Stomach (tissue), 9 donors: Measurements from ENCODE around the gene NELFB. TPM values are rescaled to one million over a fixed set of nuclear protein-coding genes. Genes with fewer than 3 reads are reported as not detected.

Source experiments
- DNase-seq, 2 donors: peaks; one replicate each; pipeline versions ENCODE4 v3.0.0 to v3.0.0-alpha.2; 2013 to 2019
- H3K27ac ChIP-seq, 5 donors: fragments of 200-600 bp in 4 of 5; sonication (generic) in 4 of 5; one replicate each; pipeline ENCODE4 v1.5.1; 2013 to 2019; ENCODE audit warnings: mild to moderate bottlenecking in 1 of 5, moderate library complexity in 1 of 5
- H3K27me3 ChIP-seq, 3 donors: fragments of 200-600 bp; sonication (generic); one replicate each; pipeline ENCODE4 v1.5.1; 2017 to 2019; ENCODE audit warnings: mixed run types in 1 of 3
- H3K36me3 ChIP-seq, 4 donors: fragments of 200-600 bp; sonication (generic); 1 replicate in 3 of 4; 2 replicates in 1 of 4; pipeline ENCODE4 v1.5.1; 2016 to 2019
- H3K4me1 ChIP-seq, 4 donors: fragments of 200-600 bp; sonication (generic); one replicate each; pipeline ENCODE4 v1.5.1; 2016 to 2019
- H3K4me3 ChIP-seq, 4 donors: fragments of 200-600 bp; sonication (generic) in 3 of 4; one replicate each; pipeline ENCODE4 v1.5.1; 2016 to 2019; ENCODE audit warnings: mild to moderate bottlenecking in 1 of 4
- H3K9me3 ChIP-seq, 4 donors: fragments of 200-600 bp; sonication (generic); one replicate each; pipeline ENCODE4 v1.5.1; 2016 to 2019
- CTCF ChIP-seq, 7 experiments: fragments of 450-650 bp in 4 of 7; fragments of 200-600 bp in 3 of 7; sonication (generic) in 3 of 7; IDR thresholded peaks; one replicate each; pipeline ENCODE4 v1.5.1; 2016 to 2019; ENCODE audit warnings: antibody characterized with exemption in 7 of 7, control low read depth in 2 of 7, mild to moderate bottlenecking in 1 of 7
- EP300 ChIP-seq: sonication (generic); formaldehyde crosslinking; IDR thresholded peaks from one replicate; pipeline ENCODE4 v1.6.1; 2017; ENCODE audit warnings: antibody characterized with exemption
- POLR2A ChIP-seq, 4 donors: fragments of 450-650 bp; IDR thresholded peaks; one replicate each; pipeline ENCODE4 v1.6.1; 2016; ENCODE audit warnings: antibody characterized with exemption in 4 of 4, control low read depth in 2 of 4, mild to moderate bottlenecking in 1 of 4, moderate library complexity in 1 of 4
- POLR2AphosphoS5 ChIP-seq, 3 donors: sonication (generic); formaldehyde crosslinking; IDR thresholded peaks; one replicate each; pipeline ENCODE4 v1.6.1; 2016; ENCODE audit warnings: antibody characterized with exemption in 3 of 3
- WGBS, 5 donors: extraction: QIAGEN DNeasy Blood & Tissue Kit in 3 of 5; methylation state at CpG; one replicate each; pipeline versions ENCODE4 v1.1.5 to v1.1.7; 2013 to 2018; 5-methylcytosine and 5-hydroxymethylcytosine counted together
- intact Hi-C: fragments of 100-400 bp; cut with DNase I; formaldehyde crosslinking; loops from one replicate; pipeline ENCODE4 v1.15.1; 2023; ENCODE audit warnings: low total_unique reads
- polyA plus RNA-seq, 3 donors: library from polyadenylated mRNA; stranded (reverse); fragments of 200-250 nt; gene quantifications; one replicate each; pipeline ENCODE4 v1.2.3, GENCODE V29; 2013
- total RNA-seq, 5 donors: library from RNA; depleted of rRNA; stranded (reverse); fragments of >200 nt; gene quantifications; one replicate each; pipeline versions ENCODE4 v1.1.0 to v1.2.3, GENCODE V29; 2014 to 2016
- donor health status: healthy with polysubstance abuse.
- donor health status: Bipolar disorder and iron deficiency.
- donor health status: healthy.

Gene NELFB
- total and polyA plus RNA-seq, 8 donors: 11.2 to 134 (median 36.1) TPM

DNA sequence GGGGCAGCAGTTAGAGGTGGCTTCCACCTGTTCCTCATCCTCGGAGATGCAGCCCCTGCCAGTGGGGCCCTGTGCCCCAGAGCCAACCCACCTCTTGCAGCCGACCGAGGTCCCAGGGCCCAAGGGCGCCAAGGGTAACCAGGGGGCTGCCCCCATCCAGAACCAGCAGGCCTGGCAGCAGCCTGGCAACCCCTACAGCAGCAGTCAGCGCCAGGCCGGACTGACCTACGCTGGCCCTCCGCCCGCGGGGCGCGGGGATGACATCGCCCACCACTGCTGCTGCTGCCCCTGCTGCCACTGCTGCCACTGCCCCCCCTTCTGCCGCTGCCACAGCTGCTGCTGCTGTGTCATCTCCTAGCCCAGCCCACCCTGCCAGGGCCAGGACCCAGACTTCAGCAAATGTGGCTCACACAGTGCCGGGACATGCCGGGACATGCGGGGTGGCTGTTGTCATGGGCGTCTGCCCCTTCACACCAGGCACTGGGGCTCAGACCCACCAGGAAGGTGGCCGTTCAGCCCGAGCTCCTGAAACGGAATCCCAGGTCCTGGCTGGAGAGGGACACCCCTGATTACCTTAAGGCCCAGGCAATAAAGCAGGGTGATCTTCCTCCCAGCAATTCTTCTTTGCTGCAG is 29.3 kb upstream of the NELFB start:
- no peaks in the 10 kb centered on the region for H3K36me3 ChIP-seq
- no peaks in the 10 kb centered on the region for H3K9me3 ChIP-seq
- intact Hi-C loops: loop anchor here (5.0 kb wide), 1 partner anchor 109 kb away; no protein-coding TSS in a partner anchor
- H3K4me3 ChIP-seq: peak overlapping the region in 1 of 4 donors; percentile 16
- H3K4me1 ChIP-seq: peaks cover 42 to 73% (median 72%) of the 10 kb centered on the region in 4 donors
- peak overlapping the region; percentile 75 to 98 (median 81) for H3K27ac ChIP-seq
- 80 to 88% (median 82%) methylated on average over 3 to 21 of the region's 21 CpGs for WGBS, 5 donors
- H3K27me3 ChIP-seq: peaks cover 3 to 53% (median 29%) of the 10 kb centered on the region in 3 donors
- no peak for DNase-seq
- TF ChIP-seq POLR2A (IDR thresholded peaks at IDR 0.05) (no peak), POLR2AphosphoS5 (IDR thresholded peaks at IDR 0.05) (no peak), CTCF (IDR thresholded peaks at IDR 0.05) (no peak), EP300 (no peak)

GRCh38 chr9:137226338-137227053 is 28.6 kb upstream of the NELFB start:
- intact Hi-C loops: loop anchor here (5.0 kb wide), 1 partner anchor 109 kb away; no protein-coding TSS in a partner anchor
- H3K4me3 ChIP-seq: no peak overlapping the region
- WGBS, 5 donors: 48 to 64% (median 49%) methylated on average over 18 of the region's 18 CpGs

GRCh38 chr9:137227054-137227852 is 27.9 kb upstream of the NELFB start, which contains the start of gene RNF224:
TSS of gene RNF224 (plus strand) at chr9:137227502. CDS start at chr9:137228336, 834 bp downstream.
- Histone ChIP-seq H3K4me3 (peak within 1 kb of the TSS in 1 of 4 donors; percentile 22), H3K36me3 (no peaks in the 10 kb centered on the region), H3K27ac (peak within 1 kb of the TSS; percentile 75 to 98 (median 81)), H3K4me1 (peaks cover 31 to 63% (median 61%) of the 10 kb centered on the region in 4 donors), H3K27me3 (peaks cover 3 to 59% (median 40%) of the 10 kb centered on the region in 3 donors), H3K9me3 (no peaks in the 10 kb centered on the region)
- 18 to 58% (median 21%) methylated on average over 7 to 25 of the region's 25 CpGs for WGBS, 5 donors
- DNase-seq: peak; percentile 93 to 97
- intact Hi-C loops: loop anchor here (5.0 kb wide), 1 partner anchor 110 kb away; no protein-coding TSS in a partner anchor
- TF ChIP-seq POLR2AphosphoS5 (IDR thresholded peaks at IDR 0.05) (peak; percentile 19 to 82 (median 74)), CTCF (IDR thresholded peaks at IDR 0.05) (peak in 5 of 7 experiments; percentile 84 to 98 (median 91)), EP300 (no peak)

More at GRCh38 chr9:137226338-137227053, 28.6 kb upstream of the NELFB start:
- Histone ChIP-seq H3K36me3 (no peaks in the 10 kb centered on the region), H3K27ac (peak overlapping the region; percentile 75 to 98 (median 81)), H3K27me3 (peaks cover 3 to 54% (median 34%) of the 10 kb centered on the region in 3 donors), H3K9me3 (no peaks in the 10 kb centered on the region), H3K4me1 (peaks cover 36 to 66% (median 65%) of the 10 kb centered on the region in 4 donors)
- peak in 1 of 2 donors; percentile 57 for DNase-seq
- TF ChIP-seq POLR2A (IDR thresholded peaks at IDR 0.05): no peak
- no peak for TF ChIP-seq POLR2AphosphoS5 (IDR thresholded peaks at IDR 0.05)
- TF ChIP-seq EP300: no peak
- no peak for TF ChIP-seq CTCF (IDR thresholded peaks at IDR 0.05)
